A549 (cell line): ENCODE results near the gene TMEM51. TPM values are rescaled to one million over a fixed set of nuclear protein-coding genes. Genes with fewer than 3 reads are reported as not detected.

Experiments used
- ATAC-seq, 2 experiments: fragments of 200-7000 bp in 1 of 2; fragments of >200 bp in 1 of 2; cut with Nextera tagmentation in 1 of 2; cut with Tn5 transposase in 1 of 2; 3 replicates each; pipeline versions ENCODE4 v1.8.0 to v1.9.1; 2018 to 2020; ENCODE audit warnings: mild to moderate bottlenecking in 1 of 2, moderate library complexity in 1 of 2
- CTCF ChIA-PET: fragments of 300-600 bp; sonication (Branson Sonifier 250); formaldehyde crosslinking; extraction: SDS; loops from one replicate; lab custom pipeline; 2021; ENCODE audit warnings: antibody characterized with exemption, inconsistent platforms; lab: Yijun Ruan, JAX
- POLR2A ChIA-PET: fragments of 350-600 bp; formaldehyde crosslinking; extraction: SDS; loops from one replicate; lab custom pipeline; 2021; ENCODE audit warnings: antibody characterized with exemption, inconsistent platforms; lab: Yijun Ruan, JAX
- DNase-seq, 2 experiments: peaks; one replicate each; pipeline versions ENCODE4 v3.0.0 to v3.0.0-alpha.2; 2011 to 2016; ENCODE audit warnings: low read depth in 1 of 2, low spot score in 1 of 2
- FAIRE-seq: peaks from 2 replicates; lab custom pipeline; 2011; peaks lifted over from hg19 to GRCh38; lab: Jason Lieb, UNC
- H3K27ac ChIP-seq, 2 experiments: fragments of >200 bp; sonication (Bioruptor Twin); formaldehyde crosslinking; 3 replicates each; pipeline ENCODE4 v1.5.1; 2016 to 2017
- H3K4me1 ChIP-seq: fragments of >200 bp; sonication (Bioruptor Twin); formaldehyde crosslinking; 3 replicates; pipeline ENCODE4 v1.6.1; 2016
- H3K4me2 ChIP-seq: fragments of >200 bp; sonication (Bioruptor Twin); formaldehyde crosslinking; 3 replicates; pipeline ENCODE4 v1.6.1; 2016
- H3K4me3 ChIP-seq: fragments of >200 bp; sonication (Bioruptor Twin); formaldehyde crosslinking; 3 replicates; pipeline ENCODE4 v1.5.1; 2016
- H3K9me3 ChIP-seq: fragments of >200 bp; sonication (Bioruptor Twin); formaldehyde crosslinking; 3 replicates; pipeline ENCODE4 v1.6.1; 2016
- EHMT2 ChIP-seq: fragments of 200-600 bp; sonication (generic); IDR thresholded peaks from 2 replicates; pipeline ENCODE4 v1.6.1; 2016; ENCODE audit warnings: antibody characterized with exemption, low read depth, mild to moderate bottlenecking, moderate library complexity
- FOSL2 ChIP-seq, 2 experiments: fragments of 450-650 bp in 1 of 2; fragments of >200 bp in 1 of 2; sonication (Bioruptor Twin) in 1 of 2; formaldehyde crosslinking; IDR thresholded peaks; 2 replicates each; pipeline versions ENCODE4 v1.5.0 to v1.6.1; 2016 to 2020; ENCODE audit warnings: mild to moderate bottlenecking in 1 of 2, moderate library complexity in 1 of 2
- FOXS1 ChIP-seq: fragments of 250-450 bp; sonication (Bioruptor Pico); IDR thresholded peaks from 2 replicates; pipeline ENCODE4 v1.5.0; 2020; ENCODE audit warnings: mild to moderate bottlenecking, moderate library complexity
- GATA3 ChIP-seq: IDR thresholded peaks from 2 replicates; pipeline ENCODE4 v1.6.1; 2012; ENCODE audit warnings: borderline replicate concordance
- HDAC2 ChIP-seq: fragments of 200-600 bp; sonication (generic); IDR thresholded peaks from 2 replicates; pipeline ENCODE4 v1.6.1; 2016
- JUNB ChIP-seq: fragments of >200 bp; sonication (Bioruptor Twin); formaldehyde crosslinking; IDR thresholded peaks from 2 replicates; pipeline ENCODE4 v1.6.1; 2016
- KDM1A ChIP-seq: fragments of 200-600 bp; sonication (generic); IDR thresholded peaks from 2 replicates; pipeline ENCODE4 v1.6.1; 2016; ENCODE audit warnings: low read depth, mild to moderate bottlenecking
- NR3C1 ChIP-seq: fragments of >200 bp; sonication (Bioruptor Twin); formaldehyde crosslinking; IDR thresholded peaks from 3 replicates; pipeline ENCODE4 v1.6.1; 2017
- PBX3 ChIP-seq: IDR thresholded peaks from 2 replicates; pipeline ENCODE4 v1.6.1; 2012
- POLR2A ChIP-seq: IDR thresholded peaks from 2 replicates; pipeline ENCODE4 v1.6.1; 2012; ENCODE audit warnings: mild to moderate bottlenecking, low read length
- REST ChIP-seq: fragments of 200-600 bp; sonication (generic); IDR thresholded peaks from 2 replicates; pipeline ENCODE4 v1.6.1; 2016; ENCODE audit warnings: antibody characterized with exemption, mild to moderate bottlenecking, moderate library complexity
- TFCP2L1 ChIP-seq: fragments of 250-450 bp; sonication (Bioruptor Pico); IDR thresholded peaks from 2 replicates; pipeline ENCODE4 v1.5.0; 2021; ENCODE audit warnings: mild to moderate bottlenecking
- USF2 ChIP-seq: fragments of 450-650 bp; IDR thresholded peaks from 2 replicates; pipeline ENCODE4 v1.6.1; 2014; ENCODE audit warnings: antibody characterized with exemption
- ZNF302 ChIP-seq: fragments of 250-450 bp; sonication (Bioruptor Pico); IDR thresholded peaks from 2 replicates; pipeline ENCODE4 v1.9.0; 2021; ENCODE audit warnings: inconsistent platforms, mild to moderate bottlenecking, moderate library complexity
- WGBS: methylation state at CpG from one replicate; pipeline ENCODE4 v1.1.6; 2017; ENCODE audit errors: missing lambda C conversion rate; 5-methylcytosine and 5-hydroxymethylcytosine counted together
- polyA plus RNA-seq, 4 experiments: library from polyadenylated mRNA; depleted of rRNA in 3 of 4; stranded (reverse); fragments of >200 nt; fragmentation: RNase III in 1 of 4; extraction: RNeasy Plus Mini Kit Qiagen cat#74134 plus additional on column Dnase treatment in 1 of 4; gene quantifications; 2 replicates in 3 of 4; 3 replicates in 1 of 4; pipeline ENCODE4 v1.2.3, GENCODE V29; 2011 to 2017

The TMEM51 gene
- polyA plus RNA-seq, 2 of the 4 experiments (the other 2 are of a cell fraction) = 20.0 to 22.8 TPM

- TF ChIP-seq ZNF302 (CRISPR knock-in tag) = no peak
- TF ChIP-seq, all 56 proteins: peak for 0
Observed at GRCh38 chr1:15187175-15188129, 33.9 kb downstream of the TMEM51 start (continued).

- 87% methylated on average over 4 of the region's 4 CpGs for WGBS
- CTCF ChIA-PET = interaction anchor here (0.6 to 2.5 kb wide), 6 partner anchors 11 to 84 kb away, joined by 3 to 15 read pairs (median 6); no protein-coding TSS in a partner anchor
- POLR2A ChIA-PET = interaction anchor here (1.5 kb wide), 1 partner anchor 9 kb away, joined by 3 read pairs; no protein-coding TSS in a partner anchor
- H3K4me1 ChIP-seq = peaks cover 77% of the 10 kb centered on the region
- ATAC-seq (peak in 1 of 2 experiments; percentile 29; a peak in 3 of 6 replicates), DNase-seq (no peak), FAIRE-seq (no peak)
- no peaks in the 10 kb centered on the region for H3K9me3 ChIP-seq
- peak overlapping the region; percentile 91 to 92 for H3K27ac ChIP-seq
- H3K4me2 ChIP-seq = peak overlapping the region; percentile 76
- no peak overlapping the region for H3K4me3 ChIP-seq
- TF ChIP-seq EHMT2 (no peak), NR3C1 (no peak), TFCP2L1 (CRISPR knock-in tag) (no peak), HDAC2 (no peak), JUNB (no peak), PBX3 (no peak), GATA3 (no peak), KDM1A (no peak), USF2 (no peak), POLR2A (no peak)
Observed at GRCh38 chr1:15188130-15188524, 34.6 kb downstream of the TMEM51 start.

- peak in 1 of 2 experiments; percentile 43 for DNase-seq
- POLR2A ChIA-PET = interaction anchor here (1.5 kb wide), 1 partner anchor 9 kb away, joined by 3 read pairs; no protein-coding TSS in a partner anchor
- no peak for TF ChIP-seq FOSL2 (IDR thresholded peaks at IDR 0.05)
- no peak for TF ChIP-seq FOSL2 (CRISPR knock-in tag; IDR thresholded peaks at IDR 0.05)
- TF ChIP-seq FOXS1 (CRISPR knock-in tag) = no peak
- no peak for TF ChIP-seq HDAC2
- TF ChIP-seq REST = no peak
- TF ChIP-seq EHMT2 = no peak
- TF ChIP-seq, all 56 proteins: peak for 0
- Histone ChIP-seq H3K9me3 (no peaks in the 10 kb centered on the region), H3K27ac (peak overlapping the region; percentile 91 to 92), H3K4me2 (peak overlapping the region; percentile 76), H3K4me1 (peaks cover 78% of the 10 kb centered on the region), H3K4me3 (no peak overlapping the region)
- FAIRE-seq (no peak), ATAC-seq (peak; percentile 30 to 37; a peak in 4 of 6 replicates)
- CTCF ChIA-PET = interaction anchor here (0.9 to 2.5 kb wide), 7 partner anchors 11 to 86 kb away, joined by 3 to 15 read pairs (median 5); no protein-coding TSS in a partner anchor
- WGBS = 63% methylated on average over 3 of the region's 3 CpGs
Observed at GRCh38 chr1:15188678-15189077, 35.1 kb downstream of the TMEM51 start.
